ENCODE data around the gene ZNF580.

ZNF580 gene

GRCh38 chr19:55624109-55625003, 16.4 kb upstream of the ZNF580 start, which contains the start of gene ZNF784:
TSS of gene ZNF784 (minus strand) at chr19:55624566. CDS start at chr19:55624561, 5 bp downstream.
- DNase-seq (ENCODE audit: low read depth), result peak; percentile 81

- DNase-seq (ENCODE audit: low read depth), result no peak
These were observed 15.8 kb upstream of the ZNF580 start for GRCh38 chr19:55625004-55625326.

GRCh38 chr19:55626350-55626749, 14.5 kb upstream of the ZNF580 start:
- no peak for DNase-seq (ENCODE audit: low read depth)

- peak; percentile 72 for DNase-seq (ENCODE audit: low read depth)
These were observed 8.4 kb upstream of the ZNF580 start for GRCh38 chr19:55632463-55632834.

GRCh38 chr19:55633861-55634260, 6.9 kb upstream of the ZNF580 start:
- no peak for DNase-seq (ENCODE audit: low read depth)

- DNase-seq (ENCODE audit: low read depth), result no peak
These were observed 5.5 kb upstream of the ZNF580 start for GRCh38 chr19:55635334-55635717.

GRCh38 chr19:55635856-55636440, 4.9 kb upstream of the ZNF580 start:
- no peak for DNase-seq (ENCODE audit: low read depth)

GRCh38 chr19:55636723-55637122, 4.1 kb upstream of the ZNF580 start:
- DNase-seq (ENCODE audit: low read depth), result no peak

- DNase-seq (ENCODE audit: low read depth), result no peak
These were observed 3.3 kb upstream of the ZNF580 start for GRCh38 chr19:55637534-55637933.

- DNase-seq (ENCODE audit: low read depth), result peak; percentile 33
These were observed 1.9 kb upstream of the ZNF580 start for GRCh38 chr19:55638864-55639359.

GRCh38 chr19:55640043-55640576, 692 bp upstream of the ZNF580 start:
- DNase-seq (ENCODE audit: low read depth), result no peak

- DNase-seq (ENCODE audit: low read depth), result no peak
These were observed 787 bp downstream of the ZNF580 start for GRCh38 chr19:55641426-55642152.

- DNase-seq (ENCODE audit: low read depth), result no peak
These were observed 1.6 kb downstream of the ZNF580 start for GRCh38 chr19:55642153-55643002.

- peak; percentile 71 for DNase-seq (ENCODE audit: low read depth)
These were observed 2.4 kb downstream of the ZNF580 start, which contains the start of gene ZNF581 for GRCh38 chr19:55643003-55643886. TSS of gene ZNF581 (plus strand) at chr19:55643649. CDS start at chr19:55644572, 923 bp downstream.

- DNase-seq (ENCODE audit: low read depth), result no peak
These were observed 3.0 kb downstream of the ZNF580 start for GRCh38 chr19:55643887-55644176.

GRCh38 chr19:55644191-55644833, 3.5 kb downstream of the ZNF580 start:
- no peak for DNase-seq (ENCODE audit: low read depth)

GRCh38 chr19:55644842-55645511, 4.2 kb downstream of the ZNF580 start:
- no peak for DNase-seq (ENCODE audit: low read depth)

- no peak for DNase-seq (ENCODE audit: low read depth)
These were observed 4.7 kb downstream of the ZNF580 start for GRCh38 chr19:55645512-55645881.

- no peak for DNase-seq (ENCODE audit: low read depth)
These were observed 6.3 kb downstream of the ZNF580 start for GRCh38 chr19:55646889-55647731.

All from stimulated activated CD8-positive, alpha-beta memory T cell treated with anti-CD3 and anti-CD28 coated beads, Interleukin-7, amount 100 ng/mL, for 24 hours (primary cell).